ENCODE results near the gene SLAMF8.

DNA sequence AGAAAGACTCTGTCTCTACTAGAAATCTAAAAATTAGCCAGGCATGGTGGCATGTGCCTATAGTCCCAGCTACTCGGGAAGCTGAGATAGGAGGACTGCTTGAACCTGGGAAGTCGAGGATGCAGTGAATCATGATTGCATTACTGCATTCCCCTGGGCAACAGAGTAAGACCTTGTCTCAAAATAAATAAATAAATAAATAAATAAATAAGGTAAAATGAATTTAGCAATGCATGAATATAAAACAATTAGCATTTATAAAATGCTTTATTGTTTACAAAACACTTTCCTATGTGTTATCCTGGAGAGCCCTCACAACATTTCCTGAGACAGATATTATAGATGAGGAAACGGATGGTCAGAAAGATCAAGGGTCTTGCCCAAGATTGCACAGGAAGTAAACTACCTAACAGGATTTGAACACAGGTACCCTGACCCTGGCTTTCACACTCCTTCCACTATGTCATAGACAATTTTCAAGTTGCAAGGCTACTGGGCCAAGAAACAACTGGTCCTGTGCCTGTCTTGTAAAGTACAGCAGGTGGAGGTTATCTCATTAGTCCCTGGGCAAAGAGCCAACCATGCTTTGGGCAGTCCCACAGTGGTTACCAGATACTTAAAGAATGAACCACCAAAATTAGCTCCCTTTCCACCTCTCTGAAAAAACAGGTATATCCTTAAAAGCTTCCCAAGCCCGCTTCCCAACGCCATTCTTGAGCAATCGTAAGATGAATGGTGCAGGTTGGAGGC is 51.2 kb downstream of the SLAMF8 start:
- TF ChIP-seq, protein P1, sequence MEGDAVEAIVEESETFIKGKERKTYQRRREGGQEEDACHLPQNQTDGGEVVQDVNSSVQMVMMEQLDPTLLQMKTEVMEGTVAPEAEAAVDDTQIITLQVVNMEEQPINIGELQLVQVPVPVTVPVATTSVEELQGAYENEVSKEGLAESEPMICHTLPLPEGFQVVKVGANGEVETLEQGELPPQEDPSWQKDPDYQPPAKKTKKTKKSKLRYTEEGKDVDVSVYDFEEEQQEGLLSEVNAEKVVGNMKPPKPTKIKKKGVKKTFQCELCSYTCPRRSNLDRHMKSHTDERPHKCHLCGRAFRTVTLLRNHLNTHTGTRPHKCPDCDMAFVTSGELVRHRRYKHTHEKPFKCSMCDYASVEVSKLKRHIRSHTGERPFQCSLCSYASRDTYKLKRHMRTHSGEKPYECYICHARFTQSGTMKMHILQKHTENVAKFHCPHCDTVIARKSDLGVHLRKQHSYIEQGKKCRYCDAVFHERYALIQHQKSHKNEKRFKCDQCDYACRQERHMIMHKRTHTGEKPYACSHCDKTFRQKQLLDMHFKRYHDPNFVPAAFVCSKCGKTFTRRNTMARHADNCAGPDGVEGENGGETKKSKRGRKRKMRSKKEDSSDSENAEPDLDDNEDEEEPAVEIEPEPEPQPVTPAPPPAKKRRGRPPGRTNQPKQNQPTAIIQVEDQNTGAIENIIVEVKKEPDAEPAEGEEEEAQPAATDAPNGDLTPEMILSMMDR (IDR thresholded peaks at IDR 0.05) = no peak
- no peak for TF ChIP-seq POLR2A (IDR thresholded peaks at IDR 0.05)
